GM12801 (cell line): ENCODE measurements around the gene GAL3ST3.

Source experiments
- CTCF ChIP-seq: IDR thresholded peaks from one replicate; pipeline ENCODE4 v1.5.1; 2011; ENCODE audit warnings: control low read depth; ENCODE audit not compliant: insufficient read length; ENCODE audit errors: extremely low read depth

The GAL3ST3 gene

GRCh38 chr11:66012946-66013761 is 35.8 kb downstream of the GAL3ST3 start:
- TF ChIP-seq CTCF, result no peak

GRCh38 chr11:66012371-66012945 is 36.5 kb downstream of the GAL3ST3 start:
- no peak for TF ChIP-seq CTCF

GRCh38 chr11:66011785-66012303 is 37.1 kb downstream of the GAL3ST3 start, which contains the start of gene CST6:
TSS of gene CST6 (plus strand) at chr11:66012008. CDS start at chr11:66012045, 37 bp downstream.
- TF ChIP-seq CTCF, result no peak

GRCh38 chr11:66011239-66011784 is 37.6 kb downstream of the GAL3ST3 start:
- TF ChIP-seq CTCF, result no peak

GRCh38 chr11:66008468-66009101 is 40.4 kb downstream of the GAL3ST3 start:
- TF ChIP-seq CTCF, result no peak

GRCh38 chr11:66008095-66008467 is 40.9 kb downstream of the GAL3ST3 start:
- no peak for TF ChIP-seq CTCF

GRCh38 chr11:66007201-66007634 is 41.7 kb downstream of the GAL3ST3 start:
- no peak for TF ChIP-seq CTCF
